SK-N-DZ (cell line): ENCODE measurements around the gene PRADC1.

Experiments
- DNase-seq: peaks from one replicate; pipeline ENCODE4 v3.0.0-alpha.2; 2015; ENCODE audit warnings: low spot score

PRADC1 gene

GRCh38 chr2:73259276-73259675 is 26.2 kb upstream of the PRADC1 start:
- no peak for DNase-seq

DNA sequence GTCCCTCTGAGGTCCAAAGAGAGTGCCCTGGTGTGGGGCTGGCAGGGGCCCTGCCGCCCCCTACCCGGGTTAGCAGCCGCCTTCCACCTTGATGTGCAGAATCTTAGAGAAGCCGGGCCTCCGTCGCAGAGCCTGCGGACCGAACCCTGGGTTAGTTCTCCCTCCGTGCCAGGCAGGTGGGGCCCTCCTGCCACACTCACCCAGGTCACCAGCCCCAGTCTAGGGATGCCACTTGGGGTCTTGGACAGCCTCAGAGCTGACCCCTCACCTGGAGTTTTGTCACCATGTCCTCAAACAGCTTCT is 25.8 kb upstream of the PRADC1 start:
- DNase-seq = no peak

DNA sequence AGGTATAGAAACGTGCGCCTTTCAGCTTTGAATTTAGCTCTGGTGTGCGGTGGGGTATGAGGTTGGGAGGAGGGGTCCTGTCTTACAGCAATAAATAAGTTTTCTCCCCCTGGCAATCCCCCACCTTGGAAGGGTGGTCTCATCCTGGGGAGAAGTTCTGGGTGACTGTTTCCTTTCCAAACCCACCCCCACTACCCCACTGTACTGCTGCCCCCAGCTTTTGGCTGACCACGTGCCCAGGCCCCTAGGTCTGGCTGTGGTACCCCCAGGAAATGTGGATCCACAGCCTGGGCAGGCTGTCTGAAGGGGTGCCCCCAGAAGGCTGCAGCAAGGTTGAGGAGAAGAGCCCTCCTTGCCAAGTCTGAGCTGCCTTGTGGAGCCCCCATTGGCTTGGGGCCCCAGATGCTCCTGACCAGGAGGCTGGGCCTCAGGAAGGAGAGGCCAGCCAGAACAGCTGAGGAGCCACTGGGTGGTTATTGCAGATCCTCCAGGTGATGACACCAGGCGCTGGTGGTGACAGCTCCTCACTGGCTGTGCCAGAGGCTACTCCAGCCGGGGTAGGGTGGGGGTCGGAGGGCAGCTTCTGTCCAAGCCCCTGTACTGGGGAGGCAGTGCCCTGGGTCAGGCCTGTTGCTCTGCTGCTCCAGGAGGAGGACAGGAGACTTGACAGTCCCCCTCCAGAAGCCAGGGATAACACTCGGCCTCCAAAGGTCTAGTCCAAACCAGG is 25.3 kb upstream of the PRADC1 start:
- no peak for DNase-seq

DNA sequence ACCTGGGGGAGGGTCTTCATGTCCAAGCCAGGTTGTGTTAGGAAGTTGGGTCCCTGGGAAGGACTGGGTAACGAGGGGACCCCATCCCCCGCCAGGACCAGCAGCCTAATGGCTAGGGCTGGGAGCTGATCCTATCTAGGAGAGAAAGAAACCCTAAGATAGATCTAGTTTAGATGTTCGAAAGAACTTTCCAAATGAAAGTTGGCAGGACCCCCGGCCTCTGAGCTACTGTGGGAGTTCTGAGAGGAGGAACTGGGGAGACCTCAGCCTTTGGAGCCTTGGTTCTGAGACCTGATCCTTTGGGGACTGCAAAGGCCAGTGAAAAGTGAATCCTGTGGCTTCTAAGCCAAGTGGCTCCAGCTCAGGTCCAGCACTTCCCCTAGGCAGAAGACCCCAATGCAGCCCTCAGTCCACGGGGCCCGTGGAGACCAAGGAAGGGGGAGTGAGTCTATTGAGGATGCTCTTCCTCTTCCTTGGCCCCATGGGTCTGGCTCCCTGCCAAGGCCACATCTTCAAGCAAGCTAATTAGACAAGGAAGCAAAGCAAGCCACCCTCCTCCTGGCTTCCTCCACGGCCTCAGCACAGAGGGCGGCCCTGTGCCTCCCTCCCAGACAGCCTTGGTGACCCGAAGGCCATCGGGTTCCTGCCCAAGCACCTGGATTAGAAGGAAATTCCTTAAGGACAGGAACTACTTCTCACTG is 24.5 kb upstream of the PRADC1 start:
- DNase-seq = no peak

DNA sequence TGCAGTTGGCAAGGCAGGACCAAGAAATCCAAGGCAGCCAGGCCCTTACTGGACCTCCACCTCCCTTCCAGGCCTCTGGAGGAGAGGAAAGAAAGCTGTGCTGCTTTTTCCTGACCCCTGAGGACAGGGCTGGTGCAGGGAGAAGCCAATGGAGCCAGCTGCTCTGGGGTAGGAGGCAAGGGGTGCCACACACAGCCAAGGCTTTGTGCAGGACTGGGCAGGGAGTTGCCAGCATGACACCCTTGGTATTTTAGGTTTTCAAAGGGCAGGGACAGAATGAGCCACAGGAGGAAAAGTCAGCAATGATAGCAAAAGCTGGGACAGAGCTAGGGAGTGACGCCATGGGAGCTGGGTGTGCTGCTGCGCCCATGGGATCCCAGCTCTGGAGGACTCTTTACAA is 24.0 kb upstream of the PRADC1 start:
- DNase-seq = no peak

DNA sequence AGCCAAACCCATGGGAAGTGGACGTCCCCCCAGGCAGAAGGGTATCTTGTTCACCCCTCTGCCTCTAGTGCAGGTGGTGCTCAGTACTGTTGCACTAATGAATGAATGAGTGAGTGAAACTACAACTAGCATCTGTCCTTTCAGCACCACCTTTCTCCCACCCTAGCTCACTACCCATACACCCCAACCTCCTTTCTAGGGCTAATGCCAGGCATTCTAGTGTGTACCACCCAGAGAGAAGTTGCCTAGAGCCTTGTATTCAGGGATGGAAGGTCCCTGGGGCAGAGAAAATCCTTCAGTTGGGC is 23.5 kb upstream of the PRADC1 start:
- no peak for DNase-seq

DNA sequence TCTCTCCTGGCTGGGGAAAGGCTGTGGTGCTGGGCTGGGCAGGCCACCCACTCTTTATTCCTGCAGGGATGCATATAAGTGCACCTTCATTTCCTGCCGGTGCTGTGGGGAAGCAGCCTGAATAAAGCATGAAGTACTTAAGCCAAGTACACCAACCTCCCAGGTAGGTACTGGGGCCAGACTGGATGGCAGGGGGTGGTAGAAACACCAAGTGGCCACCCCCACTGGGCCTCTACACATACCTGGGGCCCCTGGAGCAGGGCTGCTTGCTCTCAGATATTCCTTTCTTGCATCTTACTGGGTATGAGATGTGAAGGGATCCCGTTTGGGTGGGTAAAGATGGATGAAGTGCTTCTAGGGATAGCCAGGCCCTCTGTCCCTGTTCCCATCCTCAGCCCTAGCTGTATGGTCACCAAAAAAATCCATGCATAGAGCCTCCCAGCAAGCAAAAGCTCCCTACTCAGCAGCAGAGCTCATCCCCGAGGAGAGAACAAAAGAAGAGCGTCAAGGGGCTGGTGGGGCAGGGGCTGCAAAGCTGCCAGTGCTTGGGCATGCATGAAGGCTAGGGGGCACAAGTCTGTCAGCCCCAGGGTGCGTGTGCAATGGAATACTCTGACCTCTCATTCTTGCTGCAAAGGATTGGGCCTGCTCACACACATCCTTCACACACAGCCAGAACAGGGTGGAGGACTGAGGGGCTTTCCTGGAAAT is 23.0 kb upstream of the PRADC1 start:
- DNase-seq = no peak

- DNase-seq = no peak
Observed at GRCh38 chr2:73255007-73255644, 22.1 kb upstream of the PRADC1 start.

GRCh38 chr2:73254343-73255006 is 21.4 kb upstream of the PRADC1 start:
- no peak for DNase-seq

DNA sequence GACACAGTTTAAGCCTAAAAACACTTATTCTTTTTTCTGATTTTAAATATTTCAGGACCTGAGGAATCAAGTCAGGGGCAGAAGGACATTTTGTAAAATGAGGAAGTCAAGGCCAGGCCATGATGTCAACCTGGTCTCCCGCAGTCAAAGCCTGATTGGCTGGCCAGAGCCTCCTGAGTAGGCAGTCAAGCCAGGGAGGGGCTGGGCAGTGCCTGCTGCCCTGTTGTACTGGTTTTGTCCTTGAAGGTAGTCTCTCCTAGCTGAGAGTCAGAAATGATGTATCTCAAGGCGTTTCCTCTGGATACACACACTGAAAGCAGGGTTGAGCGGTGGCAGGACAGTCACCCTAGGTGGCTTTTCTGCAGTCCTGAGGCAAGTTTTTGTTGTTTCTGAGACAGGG is 20.9 kb upstream of the PRADC1 start:
- no peak for DNase-seq

DNA sequence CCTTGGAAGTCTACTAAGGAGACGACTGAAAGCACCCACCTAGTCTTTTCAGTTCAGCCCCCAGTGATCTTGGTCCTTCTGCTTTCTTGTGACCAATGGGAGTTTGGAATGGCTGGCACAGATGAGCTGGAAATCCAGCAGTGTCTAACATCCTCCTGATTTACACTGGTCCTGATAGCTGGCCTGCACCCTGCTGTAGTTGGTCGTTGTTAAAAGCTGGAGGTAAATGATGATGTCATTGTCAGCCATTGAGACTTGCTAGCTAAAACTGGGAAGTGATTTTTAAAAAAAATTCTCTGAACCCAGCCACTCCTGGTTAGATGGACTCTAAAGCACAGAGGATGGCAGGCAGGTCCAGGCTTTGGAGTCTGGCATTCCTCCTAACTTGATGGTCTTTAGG is 20.4 kb upstream of the PRADC1 start:
- DNase-seq = no peak

GRCh38 chr2:73252238-73253027 is 19.4 kb upstream of the PRADC1 start:
- no peak for DNase-seq

- no peak for DNase-seq
Observed at GRCh38 chr2:73250872-73251846, 18.1 kb upstream of the PRADC1 start.

- no peak for DNase-seq
Observed at GRCh38 chr2:73249636-73250035, 16.6 kb upstream of the PRADC1 start.

GRCh38 chr2:73246850-73247249 is 13.8 kb upstream of the PRADC1 start:
- DNase-seq = no peak

DNA sequence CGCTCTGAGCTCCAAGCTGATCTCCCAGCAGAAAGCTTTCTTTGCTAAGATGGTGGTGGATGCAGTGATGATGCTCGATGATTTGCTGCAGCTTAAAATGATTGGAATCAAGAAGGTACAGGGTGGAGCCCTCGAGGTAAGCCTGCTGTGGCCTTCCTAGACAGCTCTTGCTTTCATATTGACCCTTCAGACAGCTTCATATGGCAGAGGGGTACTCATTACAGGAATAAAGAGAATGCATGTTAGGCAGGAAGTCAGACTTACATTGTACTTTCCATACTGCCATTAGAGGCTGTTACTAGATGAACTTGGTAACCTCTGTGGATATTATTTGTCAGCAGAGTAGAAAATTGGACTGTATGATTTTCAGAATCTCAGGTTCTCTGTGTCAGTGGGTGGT is 11.5 kb upstream of the PRADC1 start:
- DNase-seq = no peak

GRCh38 chr2:73243884-73244570 is 11.0 kb upstream of the PRADC1 start:
- DNase-seq = no peak

GRCh38 chr2:73239776-73240175 is 6.7 kb upstream of the PRADC1 start:
- no peak for DNase-seq

- no peak for DNase-seq
Observed at GRCh38 chr2:73238976-73239375, 5.9 kb upstream of the PRADC1 start.

GRCh38 chr2:73238149-73238548 is 5.1 kb upstream of the PRADC1 start:
- DNase-seq = no peak
